Body of pancreas (tissue), 4 donors: ENCODE results near the gene USP25.

Source experiments
- POLR2A ChIP-seq, 3 donors: fragments of 450-650 bp; IDR thresholded peaks; one replicate each; pipeline ENCODE4 v1.6.1; 2016; ENCODE audit warnings: antibody characterized with exemption in 3 of 3, mild to moderate bottlenecking in 2 of 3
- TF ChIP-seq, protein P1 (sequence below), 7 experiments: fragments of 450-650 bp in 4 of 7; fragments of 200-600 bp in 3 of 7; sonication (generic) in 3 of 7; IDR thresholded peaks; one replicate each; pipeline ENCODE4 v1.5.1; 2016 to 2019; ENCODE audit warnings: antibody characterized with exemption in 7 of 7

DNA sequence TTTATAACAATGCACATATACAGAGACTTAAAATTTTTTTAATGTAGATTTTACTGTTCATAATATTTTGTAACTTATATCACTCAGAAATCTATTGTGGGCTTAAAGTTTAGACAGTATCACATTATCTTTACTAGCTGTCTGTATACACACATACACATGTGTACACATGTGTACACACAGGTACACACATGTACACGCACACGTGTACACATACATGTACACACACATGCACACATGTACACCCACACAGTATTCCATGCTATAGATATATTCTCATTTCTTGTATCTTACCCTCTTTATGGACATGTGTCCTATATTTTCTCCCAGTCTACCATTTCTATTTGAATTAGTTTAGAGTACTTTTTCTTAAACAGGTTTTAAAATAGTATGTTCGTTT is 123.3 kb downstream of the USP25 start:
- TF ChIP-seq, protein P1, sequence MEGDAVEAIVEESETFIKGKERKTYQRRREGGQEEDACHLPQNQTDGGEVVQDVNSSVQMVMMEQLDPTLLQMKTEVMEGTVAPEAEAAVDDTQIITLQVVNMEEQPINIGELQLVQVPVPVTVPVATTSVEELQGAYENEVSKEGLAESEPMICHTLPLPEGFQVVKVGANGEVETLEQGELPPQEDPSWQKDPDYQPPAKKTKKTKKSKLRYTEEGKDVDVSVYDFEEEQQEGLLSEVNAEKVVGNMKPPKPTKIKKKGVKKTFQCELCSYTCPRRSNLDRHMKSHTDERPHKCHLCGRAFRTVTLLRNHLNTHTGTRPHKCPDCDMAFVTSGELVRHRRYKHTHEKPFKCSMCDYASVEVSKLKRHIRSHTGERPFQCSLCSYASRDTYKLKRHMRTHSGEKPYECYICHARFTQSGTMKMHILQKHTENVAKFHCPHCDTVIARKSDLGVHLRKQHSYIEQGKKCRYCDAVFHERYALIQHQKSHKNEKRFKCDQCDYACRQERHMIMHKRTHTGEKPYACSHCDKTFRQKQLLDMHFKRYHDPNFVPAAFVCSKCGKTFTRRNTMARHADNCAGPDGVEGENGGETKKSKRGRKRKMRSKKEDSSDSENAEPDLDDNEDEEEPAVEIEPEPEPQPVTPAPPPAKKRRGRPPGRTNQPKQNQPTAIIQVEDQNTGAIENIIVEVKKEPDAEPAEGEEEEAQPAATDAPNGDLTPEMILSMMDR (IDR thresholded peaks at IDR 0.05): no peak
- no peak for TF ChIP-seq POLR2A (IDR thresholded peaks at IDR 0.05)
